Ascending aorta (tissue), 2 donors: Measurements from ENCODE around the gene TTL. TPM values are rescaled to one million over a fixed set of nuclear protein-coding genes. Genes with fewer than 3 reads are reported as not detected.
"Not testable (repeated sequence)": the region's sequence is repeated elsewhere in the genome, so short reads cannot be mapped to it uniquely, and the experiment has no call there.

Experiments used
- DNase-seq, 2 donors: peaks; one replicate each; pipeline ENCODE4 v3.0.0-alpha.2; 2019; ENCODE audit warnings: low spot score in 2 of 2
- H3K27ac ChIP-seq, 2 donors: fragments of 200-600 bp; sonication (generic); one replicate each; pipeline ENCODE4 v1.5.1; 2016 to 2017; ENCODE audit warnings: mild to moderate bottlenecking in 1 of 2
- H3K27me3 ChIP-seq: fragments of 200-600 bp; sonication (generic); one replicate; pipeline ENCODE4 v1.5.1; 2017
- H3K36me3 ChIP-seq, 2 donors: fragments of 200-600 bp; sonication (generic); one replicate each; pipeline ENCODE4 v1.5.1; 2016
- H3K4me1 ChIP-seq, 2 donors: fragments of 200-600 bp; sonication (generic); one replicate each; pipeline ENCODE4 v1.5.1; 2016 to 2017; ENCODE audit warnings: mild to moderate bottlenecking in 1 of 2
- H3K4me3 ChIP-seq, 2 donors: fragments of 200-600 bp; sonication (generic); one replicate each; pipeline ENCODE4 v1.5.1; 2016 to 2017; ENCODE audit warnings: mild to moderate bottlenecking in 1 of 2
- H3K9me3 ChIP-seq, 2 donors: fragments of 200-600 bp; sonication (generic); one replicate each; pipeline ENCODE4 v1.5.1; 2016
- intact Hi-C: fragments of 100-400 bp; cut with DNase I; formaldehyde crosslinking; loops from one replicate; pipeline ENCODE4 v1.15.1; 2023
- total RNA-seq: library from RNA; depleted of rRNA; stranded (reverse); fragments of >200 nt; gene quantifications from one replicate; pipeline ENCODE4 v1.1.0, GENCODE V29; 2016
- TF ChIP-seq, protein P1 (sequence below), 3 experiments: fragments of 200-600 bp in 2 of 3; fragments of 450-650 bp in 1 of 3; sonication (generic) in 2 of 3; IDR thresholded peaks; one replicate each; pipeline ENCODE4 v1.5.1; 2016 to 2019; ENCODE audit warnings: antibody characterized with exemption in 3 of 3, mild to moderate bottlenecking in 1 of 3, moderate library complexity in 1 of 3

Gene TTL
- total RNA-seq, 1 donor from 2014 or later = 3.2 TPM

DNA sequence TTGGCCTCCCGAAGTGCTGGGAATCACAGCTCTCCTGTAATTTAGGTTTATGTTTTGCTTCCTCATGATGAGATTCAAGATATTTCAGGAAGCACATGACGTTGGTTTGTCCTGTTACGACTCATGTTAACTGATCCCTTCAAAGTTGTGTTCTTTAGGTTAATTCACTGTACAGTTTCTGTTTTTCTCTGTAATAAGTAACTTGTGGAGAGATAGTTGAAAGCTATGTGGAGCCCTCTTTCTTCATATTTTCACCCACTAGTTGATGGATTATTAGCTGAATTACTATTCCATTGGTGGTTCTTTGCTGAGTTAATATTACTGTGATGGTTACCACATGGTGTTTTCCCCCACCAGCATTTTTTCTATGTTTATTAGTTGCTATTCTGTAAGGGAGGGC is 84.1 kb downstream of the TTL start:
- no peak for DNase-seq
- TF ChIP-seq, protein P1, sequence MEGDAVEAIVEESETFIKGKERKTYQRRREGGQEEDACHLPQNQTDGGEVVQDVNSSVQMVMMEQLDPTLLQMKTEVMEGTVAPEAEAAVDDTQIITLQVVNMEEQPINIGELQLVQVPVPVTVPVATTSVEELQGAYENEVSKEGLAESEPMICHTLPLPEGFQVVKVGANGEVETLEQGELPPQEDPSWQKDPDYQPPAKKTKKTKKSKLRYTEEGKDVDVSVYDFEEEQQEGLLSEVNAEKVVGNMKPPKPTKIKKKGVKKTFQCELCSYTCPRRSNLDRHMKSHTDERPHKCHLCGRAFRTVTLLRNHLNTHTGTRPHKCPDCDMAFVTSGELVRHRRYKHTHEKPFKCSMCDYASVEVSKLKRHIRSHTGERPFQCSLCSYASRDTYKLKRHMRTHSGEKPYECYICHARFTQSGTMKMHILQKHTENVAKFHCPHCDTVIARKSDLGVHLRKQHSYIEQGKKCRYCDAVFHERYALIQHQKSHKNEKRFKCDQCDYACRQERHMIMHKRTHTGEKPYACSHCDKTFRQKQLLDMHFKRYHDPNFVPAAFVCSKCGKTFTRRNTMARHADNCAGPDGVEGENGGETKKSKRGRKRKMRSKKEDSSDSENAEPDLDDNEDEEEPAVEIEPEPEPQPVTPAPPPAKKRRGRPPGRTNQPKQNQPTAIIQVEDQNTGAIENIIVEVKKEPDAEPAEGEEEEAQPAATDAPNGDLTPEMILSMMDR (IDR thresholded peaks at IDR 0.05) = no peak
- no peaks in the 10 kb centered on the region for H3K27me3 ChIP-seq
- no peak overlapping the region for H3K27ac ChIP-seq
- no peak overlapping the region for H3K4me3 ChIP-seq
- peaks cover 60 to 82% of the 10 kb centered on the region in 2 donors for H3K36me3 ChIP-seq
- H3K4me1 ChIP-seq = no peaks in the 10 kb centered on the region
- intact Hi-C loops = no loop called here
- peaks cover 0 to 7% of the 10 kb centered on the region in 2 donors for H3K9me3 ChIP-seq

DNA sequence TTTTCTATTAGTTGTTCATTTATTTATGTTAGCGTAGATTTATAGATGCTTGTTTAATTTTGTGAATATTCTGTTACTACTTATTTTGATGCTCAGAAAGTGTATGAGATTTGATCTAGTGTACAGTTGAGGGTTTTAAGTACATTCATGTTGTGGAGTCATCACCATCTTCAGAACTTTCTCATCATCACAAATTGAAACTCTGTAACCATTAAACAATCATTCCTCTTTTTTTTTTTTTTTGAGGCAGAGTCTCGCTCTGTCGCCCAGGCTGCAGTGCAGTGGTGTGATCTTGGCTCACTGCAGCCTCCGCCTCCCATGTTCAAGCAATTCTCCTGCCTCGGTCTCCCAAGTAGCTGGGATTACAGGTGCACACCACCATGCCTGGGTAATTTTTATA is 84.6 kb downstream of the TTL start:
- H3K4me3 ChIP-seq, intact Hi-C loops: not testable (repeated sequence)
- peaks cover 57 to 82% of the 10 kb centered on the region in 2 donors for H3K36me3 ChIP-seq

DNA sequence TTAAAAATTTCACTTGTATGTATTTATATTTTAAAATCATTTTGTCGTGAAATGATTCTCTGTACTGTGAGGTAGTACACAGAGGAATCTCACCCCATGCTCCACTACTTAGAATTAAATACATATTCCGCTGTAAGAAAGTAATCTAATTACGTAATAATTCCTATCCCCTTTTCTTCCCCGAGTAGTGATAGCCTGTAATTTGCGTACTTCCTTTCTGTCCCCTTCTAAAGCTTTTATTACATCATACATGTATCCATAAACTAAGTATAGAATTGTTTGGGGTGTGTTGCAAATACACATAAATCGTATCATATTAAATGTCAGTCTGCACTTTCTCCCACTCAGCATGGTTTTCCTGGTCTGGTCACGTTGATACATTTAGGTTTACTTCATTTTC is 90.0 kb downstream of the TTL start:
- TF ChIP-seq, protein P1 (IDR thresholded peaks at IDR 0.05) = no peak
- peaks cover 0 to 7% of the 10 kb centered on the region in 2 donors for H3K9me3 ChIP-seq
- H3K27ac ChIP-seq = no peak overlapping the region
- no peak overlapping the region for H3K4me3 ChIP-seq
- intact Hi-C loops = no loop called here
- H3K27me3 ChIP-seq = no peaks in the 10 kb centered on the region
- no peaks in the 10 kb centered on the region for H3K4me1 ChIP-seq
- H3K36me3 ChIP-seq = peaks cover 67 to 91% of the 10 kb centered on the region in 2 donors
- no peak for DNase-seq

More for the DNA sequence above, 84.6 kb downstream of the TTL start:
- DNase-seq, H3K9me3 ChIP-seq, H3K27me3 ChIP-seq, H3K4me1 ChIP-seq, H3K27ac ChIP-seq: not testable (repeated sequence)

DNA sequence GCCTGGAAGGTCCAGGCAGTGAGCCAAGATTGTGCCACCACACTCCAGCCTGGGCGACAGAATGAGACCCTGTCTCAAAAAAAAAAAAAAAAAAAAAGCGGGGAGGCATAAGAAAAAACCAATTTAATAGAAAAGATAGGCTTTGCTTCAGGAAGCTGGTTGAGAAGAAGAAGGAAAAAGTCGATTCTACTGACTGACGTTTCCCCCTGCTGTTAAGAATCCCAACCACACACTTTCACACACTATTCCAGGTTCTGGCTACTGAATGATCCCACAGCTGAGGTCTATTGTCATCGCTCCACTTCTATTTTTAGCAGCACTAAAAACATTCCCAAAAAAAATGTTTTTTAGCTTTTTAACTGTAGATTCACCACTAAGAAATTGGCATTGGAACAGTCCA is 95.8 kb downstream of the TTL start:
- TF ChIP-seq, protein P1 (IDR thresholded peaks at IDR 0.05) = peak in 2 of 3 experiments; percentile 7 to 16
- DNase-seq = no peak
- Histone ChIP-seq H3K4me3 (no peak overlapping the region), H3K9me3 (no peaks in the 10 kb centered on the region), H3K4me1 (no peaks in the 10 kb centered on the region), H3K36me3 (peaks cover 19 to 35% of the 10 kb centered on the region in 2 donors), H3K27ac (no peak overlapping the region), H3K27me3 (no peaks in the 10 kb centered on the region)
- intact Hi-C loops = no loop called here

DNA sequence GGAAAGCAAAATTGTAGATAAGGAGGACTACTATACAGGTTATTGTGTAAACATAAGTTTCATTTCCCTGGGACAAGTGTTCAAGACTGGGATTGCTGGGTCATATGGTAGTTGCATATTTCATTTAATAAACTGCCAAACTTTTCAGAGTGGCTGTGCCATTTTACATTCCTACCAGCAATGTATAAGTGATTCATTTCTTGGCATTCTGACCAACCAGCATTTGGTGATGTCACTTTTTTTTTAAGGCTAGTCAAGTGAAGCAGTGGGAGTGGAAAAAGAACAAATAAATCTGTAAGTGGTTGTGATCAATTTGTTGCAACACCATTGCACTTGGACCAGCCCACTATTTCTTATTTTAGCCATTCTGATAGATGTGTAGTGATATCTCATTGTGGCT is 97.3 kb downstream of the TTL start:
- TF ChIP-seq, protein P1 (IDR thresholded peaks at IDR 0.05) = no peak
- no peak for DNase-seq
- H3K4me3 ChIP-seq = no peak overlapping the region
- H3K27ac ChIP-seq = no peak overlapping the region
- H3K4me1 ChIP-seq = peaks cover 0 to 2% of the 10 kb centered on the region in 2 donors
- H3K36me3 ChIP-seq = peaks cover 9 to 21% of the 10 kb centered on the region in 2 donors
- no peaks in the 10 kb centered on the region for H3K9me3 ChIP-seq
- no peaks in the 10 kb centered on the region for H3K27me3 ChIP-seq
- intact Hi-C loops = no loop called here

DNA sequence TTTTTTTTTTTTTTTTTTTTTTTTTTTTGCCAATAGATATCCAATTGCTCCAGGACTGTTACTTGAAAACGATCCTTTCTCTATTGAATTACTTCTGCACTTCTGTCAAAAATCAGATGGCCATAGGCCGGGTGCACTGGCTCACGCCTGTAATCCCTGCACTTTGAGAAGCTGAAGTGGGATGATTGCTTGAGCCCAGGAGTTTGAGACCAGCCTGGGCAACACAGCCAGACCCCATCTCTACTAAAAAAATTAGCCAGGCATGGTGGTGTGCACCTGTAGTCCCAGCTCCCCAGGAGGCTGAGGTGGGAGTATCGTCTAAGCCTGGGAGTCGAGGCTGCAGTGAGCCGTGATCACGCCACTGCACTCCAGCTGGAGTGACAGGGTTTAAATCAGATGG is 98.1 kb downstream of the TTL start:
- Histone ChIP-seq H3K9me3 (no peaks in the 10 kb centered on the region), H3K4me1 (peaks cover 0 to 5% of the 10 kb centered on the region in 2 donors), H3K4me3 (no peak overlapping the region), H3K27ac (no peak overlapping the region), H3K36me3 (peaks cover 6 to 15% of the 10 kb centered on the region in 2 donors), H3K27me3 (no peaks in the 10 kb centered on the region)
- TF ChIP-seq, protein P1 (IDR thresholded peaks at IDR 0.05) = no peak
- DNase-seq = no peak
- intact Hi-C loops = loop anchor here (5.0 kb wide), 2 partner anchors 47 to 328 kb away; no protein-coding TSS in a partner anchor
